K562 treated with DMSO at 1 percent for 4 hours (cell line): ENCODE measurements around the gene NLRX1. TPM values are rescaled to one million over a fixed set of nuclear protein-coding genes. Genes with fewer than 3 reads are reported as not detected.

ENCODE experiments used
- total RNA-seq: library from RNA; unstranded; fragments of 300-600 nt; gene quantifications from 2 replicates; pipeline ENCODE4 v1.2.3, GENCODE V29; 2022; ENCODE audit not compliant: insufficient read depth

NLRX1 gene, protein sequence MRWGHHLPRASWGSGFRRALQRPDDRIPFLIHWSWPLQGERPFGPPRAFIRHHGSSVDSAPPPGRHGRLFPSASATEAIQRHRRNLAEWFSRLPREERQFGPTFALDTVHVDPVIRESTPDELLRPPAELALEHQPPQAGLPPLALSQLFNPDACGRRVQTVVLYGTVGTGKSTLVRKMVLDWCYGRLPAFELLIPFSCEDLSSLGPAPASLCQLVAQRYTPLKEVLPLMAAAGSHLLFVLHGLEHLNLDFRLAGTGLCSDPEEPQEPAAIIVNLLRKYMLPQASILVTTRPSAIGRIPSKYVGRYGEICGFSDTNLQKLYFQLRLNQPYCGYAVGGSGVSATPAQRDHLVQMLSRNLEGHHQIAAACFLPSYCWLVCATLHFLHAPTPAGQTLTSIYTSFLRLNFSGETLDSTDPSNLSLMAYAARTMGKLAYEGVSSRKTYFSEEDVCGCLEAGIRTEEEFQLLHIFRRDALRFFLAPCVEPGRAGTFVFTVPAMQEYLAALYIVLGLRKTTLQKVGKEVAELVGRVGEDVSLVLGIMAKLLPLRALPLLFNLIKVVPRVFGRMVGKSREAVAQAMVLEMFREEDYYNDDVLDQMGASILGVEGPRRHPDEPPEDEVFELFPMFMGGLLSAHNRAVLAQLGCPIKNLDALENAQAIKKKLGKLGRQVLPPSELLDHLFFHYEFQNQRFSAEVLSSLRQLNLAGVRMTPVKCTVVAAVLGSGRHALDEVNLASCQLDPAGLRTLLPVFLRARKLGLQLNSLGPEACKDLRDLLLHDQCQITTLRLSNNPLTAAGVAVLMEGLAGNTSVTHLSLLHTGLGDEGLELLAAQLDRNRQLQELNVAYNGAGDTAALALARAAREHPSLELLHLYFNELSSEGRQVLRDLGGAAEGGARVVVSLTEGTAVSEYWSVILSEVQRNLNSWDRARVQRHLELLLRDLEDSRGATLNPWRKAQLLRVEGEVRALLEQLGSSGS
- total RNA-seq: 1.6 and 2.0 TPM in 2 replicates

GRCh38 chr11:119168471-119169281 is at the start of gene NLRX1:
Gene NLRX1 (plus strand): TSS chr11:119168725. CDS start chr11:119171404, 2,679 bp downstream.

GRCh38 chr11:119121008-119121810 is 47.3 kb upstream of the NLRX1 start, which contains the start of gene HINFP:
Gene HINFP (plus strand): TSS chr11:119121580. CDS start chr11:119126945, 5,365 bp downstream.

DNA sequence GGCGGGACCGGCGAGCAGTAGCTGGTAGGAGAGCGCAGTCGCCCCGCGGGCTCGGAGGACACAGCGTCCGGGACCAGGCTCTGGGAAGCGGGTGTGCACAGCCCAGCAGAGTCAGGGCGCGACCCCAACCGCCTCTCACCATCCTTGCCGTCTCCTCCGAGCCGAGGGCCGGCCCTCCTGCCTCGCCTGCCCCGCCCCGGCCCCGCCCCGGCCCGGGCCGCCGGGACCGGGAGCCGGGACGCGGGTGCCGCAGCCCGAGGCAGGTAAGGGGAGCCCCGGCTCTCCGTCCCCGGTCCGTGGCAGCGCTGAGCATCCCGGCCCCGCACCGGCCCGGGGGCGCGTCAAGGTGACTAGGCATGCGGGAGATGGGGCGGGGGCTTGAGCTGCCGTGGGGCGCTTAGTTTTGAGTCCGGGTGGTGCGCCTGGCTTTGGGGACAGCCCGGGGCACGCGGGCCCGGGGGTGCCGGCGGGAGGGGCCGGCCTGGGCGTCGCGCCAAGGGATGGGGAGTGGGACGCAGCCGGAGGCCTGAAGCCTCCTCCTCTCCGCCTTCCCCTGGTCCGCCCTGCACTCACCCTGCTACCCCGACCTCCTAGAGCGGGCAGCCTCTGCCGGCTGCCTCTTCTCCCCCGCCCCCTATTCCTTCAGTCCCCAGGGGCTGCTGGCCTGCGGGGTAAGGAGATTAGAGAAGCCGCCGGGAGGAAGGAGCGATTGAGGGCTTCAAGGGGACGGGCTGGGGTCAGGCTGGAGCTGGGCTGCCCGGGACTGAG is 19.3 kb upstream of the NLRX1 start, which contains the start of gene ABCG4:
Gene ABCG4 (plus strand): TSS at position 35 of the 768 bp plus-strand sequence. CDS start 914 bp downstream, outside the sequence.

GRCh38 chr11:119205574-119206510 is 37.3 kb downstream of the NLRX1 start, which contains the start of gene CBL:
Gene CBL (plus strand): TSS chr11:119206339. CDS start chr11:119206418, 79 bp downstream.

Other genes starting within 250 kb of the NLRX1 start
- 8.3 and 14.2 TPM in 2 replicates for gene BCL9L, start 242.8 kb upstream of the NLRX1 start, total RNA-seq
- gene UPK2, start 212.4 kb upstream of the NLRX1 start, total RNA-seq: not detected in 2 replicates
- not detected in 2 replicates for gene FOXR1, start 197.0 kb upstream of the NLRX1 start, total RNA-seq
- 11.8 and 12.3 TPM in 2 replicates for gene CENATAC, start 170.6 kb upstream of the NLRX1 start, total RNA-seq
- 1,661 and 1,791 TPM in 2 replicates for gene RPS25, start 150.4 kb upstream of the NLRX1 start, total RNA-seq
- gene TRAPPC4, start 150.0 kb upstream of the NLRX1 start, total RNA-seq: 131 and 148 TPM in 2 replicates
- 36.3 and 44.7 TPM in 2 replicates for gene SLC37A4, start 137.8 kb upstream of the NLRX1 start, total RNA-seq
- gene HYOU1, start 111.5 kb upstream of the NLRX1 start, total RNA-seq: 202 and 231 TPM in 2 replicates
- 31.8 and 39.9 TPM in 2 replicates for gene VPS11, start 100.9 kb upstream of the NLRX1 start, total RNA-seq
- gene HMBS, start 83.8 kb upstream of the NLRX1 start, total RNA-seq: 107 and 137 TPM in 2 replicates
- 41.8 and 50.8 TPM in 2 replicates for gene DPAGT1, start 66.9 kb upstream of the NLRX1 start, total RNA-seq
- gene C2CD2L, start 61.4 kb upstream of the NLRX1 start, total RNA-seq: 27.8 and 33.7 TPM in 2 replicates
- gene HINFP, start 47.1 kb upstream of the NLRX1 start, total RNA-seq: 28.5 and 31.2 TPM in 2 replicates
- 0.17 TPM in 1 of 2 replicates, not detected in the other for gene ABCG4, start 19.7 kb upstream of the NLRX1 start, total RNA-seq
- gene NHERF4, start 16.8 kb downstream of the NLRX1 start, total RNA-seq: not detected in 2 replicates
- gene CBL, start 37.6 kb downstream of the NLRX1 start, total RNA-seq: 11.8 and 12.7 TPM in 2 replicates
- 15.5 and 21.8 TPM in 2 replicates for gene MCAM, start 148.4 kb downstream of the NLRX1 start, total RNA-seq
- 39.5 and 47.2 TPM in 2 replicates for gene RNF26, start 165.8 kb downstream of the NLRX1 start, total RNA-seq
- not detected in 2 replicates for gene C1QTNF5, start 172.2 kb downstream of the NLRX1 start, total RNA-seq
- gene MFRP, start 178.0 kb downstream of the NLRX1 start, total RNA-seq: not detected in 2 replicates
- 6.6 and 6.8 TPM in 2 replicates for gene USP2, start 213.0 kb downstream of the NLRX1 start, total RNA-seq